OCI-LY1 (cell line): ENCODE results near the gene FHL2.

Experiments used
- EZH2 ChIP-seq: fragments of 200-600 bp; sonication (generic), shearing (Covaris generic); IDR thresholded peaks from 2 replicates; pipeline ENCODE4 v1.8.0; 2017; ENCODE audit warnings: borderline replicate concordance, mixed run types, mild to moderate bottlenecking, antibody characterized with exemption, low read length, moderate library complexity, mixed read lengths
- TF ChIP-seq, protein P1 (sequence below): fragments of 200-600 bp; sonication (generic), shearing (Covaris generic); IDR thresholded peaks from 2 replicates; pipeline ENCODE4 v1.5.1; 2017; ENCODE audit warnings: mild to moderate bottlenecking, antibody characterized with exemption, low read length, moderate library complexity, mixed read lengths

DNA sequence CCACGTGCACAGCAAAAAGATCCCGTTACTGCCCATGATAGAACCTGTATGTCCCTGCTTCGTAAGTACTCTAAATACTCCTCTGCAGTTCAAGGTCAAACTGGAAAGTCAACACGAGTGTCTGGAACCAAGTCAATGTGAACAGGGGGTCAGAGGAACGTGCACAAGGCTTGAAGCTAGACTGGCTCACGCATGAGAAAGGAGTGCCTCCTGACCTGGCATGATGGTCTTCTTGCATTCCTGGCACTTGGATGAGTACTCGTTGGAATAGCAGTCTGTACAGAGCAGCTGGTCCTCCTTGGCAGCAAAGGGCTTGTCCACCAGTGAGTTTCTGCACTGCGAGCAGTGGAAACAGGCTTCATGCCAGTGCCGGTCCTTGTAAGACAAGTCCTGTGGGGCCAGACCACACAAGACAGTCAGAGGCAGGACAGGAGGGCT, 25.5 kb downstream of the FHL2 start:
- TF ChIP-seq, protein P1, sequence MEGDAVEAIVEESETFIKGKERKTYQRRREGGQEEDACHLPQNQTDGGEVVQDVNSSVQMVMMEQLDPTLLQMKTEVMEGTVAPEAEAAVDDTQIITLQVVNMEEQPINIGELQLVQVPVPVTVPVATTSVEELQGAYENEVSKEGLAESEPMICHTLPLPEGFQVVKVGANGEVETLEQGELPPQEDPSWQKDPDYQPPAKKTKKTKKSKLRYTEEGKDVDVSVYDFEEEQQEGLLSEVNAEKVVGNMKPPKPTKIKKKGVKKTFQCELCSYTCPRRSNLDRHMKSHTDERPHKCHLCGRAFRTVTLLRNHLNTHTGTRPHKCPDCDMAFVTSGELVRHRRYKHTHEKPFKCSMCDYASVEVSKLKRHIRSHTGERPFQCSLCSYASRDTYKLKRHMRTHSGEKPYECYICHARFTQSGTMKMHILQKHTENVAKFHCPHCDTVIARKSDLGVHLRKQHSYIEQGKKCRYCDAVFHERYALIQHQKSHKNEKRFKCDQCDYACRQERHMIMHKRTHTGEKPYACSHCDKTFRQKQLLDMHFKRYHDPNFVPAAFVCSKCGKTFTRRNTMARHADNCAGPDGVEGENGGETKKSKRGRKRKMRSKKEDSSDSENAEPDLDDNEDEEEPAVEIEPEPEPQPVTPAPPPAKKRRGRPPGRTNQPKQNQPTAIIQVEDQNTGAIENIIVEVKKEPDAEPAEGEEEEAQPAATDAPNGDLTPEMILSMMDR = no peak
- no peak for TF ChIP-seq EZH2
